IPS-NIHi7 (cell line): ENCODE measurements around the gene ZG16.

ENCODE experiments used
- DNase-seq: peaks from one replicate; pipeline ENCODE4 v3.0.0; 2012; ENCODE audit warnings: mixed read lengths; ENCODE audit errors: extremely low spot score

Gene ZG16

GRCh38 chr16:29821643-29822115 lies 43.6 kb downstream of the ZG16 start:
- no peak for DNase-seq

- no peak for DNase-seq
Observed at GRCh38 chr16:29824589-29825144, 46.6 kb downstream of the ZG16 start.

- DNase-seq = no peak
Observed at GRCh38 chr16:29825145-29826044, 47.3 kb downstream of the ZG16 start.

GRCh38 chr16:29826342-29826695 lies 48.3 kb downstream of the ZG16 start:
- DNase-seq = no peak

- no peak for DNase-seq
Observed at GRCh38 chr16:29830774-29831173, 52.7 kb downstream of the ZG16 start.

- no peak for DNase-seq
Observed at GRCh38 chr16:29831490-29831889, 53.4 kb downstream of the ZG16 start.
